Kidney (tissue), 14 donors: ENCODE results near the gene PKD1L1. TPM values are rescaled to one million over a fixed set of nuclear protein-coding genes. Genes with fewer than 3 reads are reported as not detected.

Experiments
- DNase-seq, 5 donors: peaks; one replicate each; pipeline ENCODE4 v3.0.0-alpha.2; 2013 to 2020
- FAIRE-seq: peaks from 2 replicates; lab custom pipeline; 2012; peaks lifted over from hg19 to GRCh38; lab: Jason Lieb, UNC
- H3K27ac ChIP-seq, 2 donors: one replicate each; pipeline ENCODE4 v1.7.0; 2013; ENCODE audit warnings: low read depth in 2 of 2, low read length in 2 of 2, inconsistent platforms in 1 of 2
- H3K27me3 ChIP-seq: one replicate; pipeline ENCODE4 v1.7.1; 2013; ENCODE audit warnings: low read length, inconsistent platforms; ENCODE audit not compliant: control insufficient read depth, insufficient read depth
- H3K36me3 ChIP-seq, 3 donors: one replicate each; pipeline versions ENCODE4 v1.7.0 to v1.7.1; 2013; ENCODE audit warnings: low read length in 3 of 3, control low read depth in 1 of 3, inconsistent platforms in 1 of 3; ENCODE audit not compliant: insufficient read depth in 3 of 3, control insufficient read depth in 2 of 3
- H3K4me1 ChIP-seq, 3 donors: one replicate each; pipeline versions ENCODE4 v1.7.0 to v1.7.1; 2013; ENCODE audit warnings: low read length in 3 of 3, inconsistent platforms in 1 of 3, low read depth in 1 of 3; ENCODE audit not compliant: control insufficient read depth in 2 of 3, insufficient read depth in 2 of 3
- H3K4me3 ChIP-seq, 3 donors: one replicate each; pipeline versions ENCODE4 v1.7.0 to v1.8.1; 2013; ENCODE audit warnings: low read length in 3 of 3, control low read depth in 1 of 3, inconsistent platforms in 1 of 3
- H3K9ac ChIP-seq, 3 donors: one replicate each; pipeline versions ENCODE4 v1.7.0 to v1.7.1; 2013; ENCODE audit warnings: low read length in 3 of 3, control low read depth in 1 of 3, inconsistent platforms in 1 of 3
- H3K9me3 ChIP-seq, 3 donors: one replicate each; pipeline versions ENCODE4 v1.7.0 to v1.7.1; 2013; ENCODE audit warnings: low read length in 3 of 3, control low read depth in 1 of 3, inconsistent platforms in 1 of 3; ENCODE audit not compliant: control insufficient read depth in 2 of 3, insufficient read depth in 1 of 3
- intact Hi-C: fragments of 100-400 bp; cut with DNase I; formaldehyde crosslinking; loops from one replicate; pipeline ENCODE4 v1.11.1; 2022
- polyA plus RNA-seq: library from polyadenylated mRNA; stranded (reverse); fragments of 350-450 nt; fragmentation: Illumina TruSeq; extraction: RNeasy Lipid Tissue Mini Kit (QIAGEN cat#74804); gene quantifications from one replicate; pipeline ENCODE4 v1.2.3, GENCODE V29; 2014; ENCODE audit warnings: low read depth, low replicate concordance; ENCODE audit not compliant: insufficient read depth
- total RNA-seq: library from RNA; stranded (reverse); fragmentation: NEBNext Ultra II Directional; extraction: Animal tissue kit (Norgen Biotek cat#: 25700); gene quantifications from one replicate; pipeline ENCODE4 v1.2.1, GENCODE V29; 2021
- TF ChIP-seq, protein P1 (sequence below): IDR thresholded peaks from 3 replicates; pipeline ENCODE4 v1.5.1; 2012; ENCODE audit warnings: mild to moderate bottlenecking, moderate library complexity, borderline replicate concordance; ENCODE audit not compliant: insufficient read depth; ENCODE audit errors: extremely low read depth
- donor health status: control.
- donor health status: control.
- donor health status: control.
- donor health status: control.
- donor health status: control.
- donor health status: DM: yes; HTN: yes; CAD: no.
- donor health status: Normal renal cell carcinoma (clear cell type).

PKD1L1 gene
- total and polyA plus RNA-seq, 2 donors from 2014 or later: 0.32 to 0.82 TPM

DNA sequence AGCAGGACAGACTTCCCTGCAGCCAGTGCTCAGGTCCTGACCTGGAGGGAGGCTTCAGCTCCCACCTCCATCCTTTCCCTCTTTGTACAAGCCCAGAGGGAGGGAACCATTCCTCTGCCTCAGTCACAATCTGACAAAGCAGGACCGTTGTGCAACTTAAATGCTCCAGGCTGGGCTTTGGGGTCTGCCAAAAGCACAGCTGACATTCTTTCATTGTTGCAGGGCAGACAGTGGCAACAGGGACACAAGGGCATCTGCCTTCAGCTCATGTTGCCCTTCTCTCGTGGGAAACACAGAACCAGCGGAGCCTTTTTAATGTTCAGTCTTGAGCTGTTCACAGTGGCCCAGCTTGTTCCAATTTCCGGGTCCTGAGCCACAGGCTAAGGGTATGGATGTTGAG, 210.7 kb downstream of the PKD1L1 start:
- FAIRE-seq: no peak

DNA sequence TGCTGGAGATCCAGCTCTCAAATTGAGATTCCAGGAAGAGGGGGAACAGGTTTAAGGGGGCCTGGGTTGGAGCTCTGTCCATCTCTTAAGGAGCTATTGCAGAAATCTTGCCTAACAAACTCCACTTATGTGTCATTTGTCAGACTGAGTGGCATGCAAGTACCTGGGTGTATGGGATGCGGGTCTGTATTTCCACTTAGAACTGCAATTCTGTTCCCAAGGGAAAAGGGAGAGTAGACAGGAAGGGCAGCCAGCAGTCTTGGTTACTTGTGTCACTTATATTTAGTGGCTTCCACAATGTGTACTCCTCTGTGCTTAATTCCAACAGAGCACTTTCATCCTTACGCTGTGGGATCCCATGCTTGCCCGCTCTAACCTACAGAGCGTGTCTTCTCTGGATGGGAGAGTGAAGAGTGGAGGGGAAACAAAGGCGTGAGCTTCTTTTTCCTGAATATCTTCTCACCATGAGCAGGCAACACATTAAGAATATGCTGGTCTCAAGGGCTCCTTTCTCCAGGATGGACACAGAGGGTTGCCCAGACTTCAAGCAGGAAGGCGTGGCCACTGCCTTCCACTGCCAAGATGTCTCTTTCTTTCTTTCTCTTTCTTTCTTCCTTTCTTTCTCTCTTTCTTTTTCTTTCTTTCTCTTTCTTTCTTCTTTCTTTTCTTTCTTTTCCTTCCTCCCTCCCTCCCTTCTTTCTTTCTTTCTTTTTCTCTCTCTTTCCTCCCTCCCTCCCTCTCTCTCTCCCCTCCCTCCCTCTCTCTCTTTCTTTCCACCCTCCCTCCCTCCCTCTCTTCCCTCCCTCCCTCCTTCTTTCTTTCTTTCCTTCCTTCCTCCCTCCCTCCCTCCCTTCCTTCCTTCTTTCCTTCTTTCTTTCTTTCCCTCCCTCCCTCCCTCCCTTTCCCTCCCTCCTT, 212.6 kb downstream of the PKD1L1 start:
- no peaks in the 10 kb centered on the region for H3K36me3 ChIP-seq
- no peaks in the 10 kb centered on the region for H3K27me3 ChIP-seq
- no peaks in the 10 kb centered on the region for H3K9me3 ChIP-seq
- H3K4me3 ChIP-seq: no peak overlapping the region
- H3K27ac ChIP-seq: no peak overlapping the region
- H3K4me1 ChIP-seq: peaks cover 0 to 7% (median 4%) of the 10 kb centered on the region in 3 donors
- FAIRE-seq (no peak), DNase-seq (no peak)
- intact Hi-C loops: no loop called here
- H3K9ac ChIP-seq: no peak overlapping the region
- TF ChIP-seq, protein P1, sequence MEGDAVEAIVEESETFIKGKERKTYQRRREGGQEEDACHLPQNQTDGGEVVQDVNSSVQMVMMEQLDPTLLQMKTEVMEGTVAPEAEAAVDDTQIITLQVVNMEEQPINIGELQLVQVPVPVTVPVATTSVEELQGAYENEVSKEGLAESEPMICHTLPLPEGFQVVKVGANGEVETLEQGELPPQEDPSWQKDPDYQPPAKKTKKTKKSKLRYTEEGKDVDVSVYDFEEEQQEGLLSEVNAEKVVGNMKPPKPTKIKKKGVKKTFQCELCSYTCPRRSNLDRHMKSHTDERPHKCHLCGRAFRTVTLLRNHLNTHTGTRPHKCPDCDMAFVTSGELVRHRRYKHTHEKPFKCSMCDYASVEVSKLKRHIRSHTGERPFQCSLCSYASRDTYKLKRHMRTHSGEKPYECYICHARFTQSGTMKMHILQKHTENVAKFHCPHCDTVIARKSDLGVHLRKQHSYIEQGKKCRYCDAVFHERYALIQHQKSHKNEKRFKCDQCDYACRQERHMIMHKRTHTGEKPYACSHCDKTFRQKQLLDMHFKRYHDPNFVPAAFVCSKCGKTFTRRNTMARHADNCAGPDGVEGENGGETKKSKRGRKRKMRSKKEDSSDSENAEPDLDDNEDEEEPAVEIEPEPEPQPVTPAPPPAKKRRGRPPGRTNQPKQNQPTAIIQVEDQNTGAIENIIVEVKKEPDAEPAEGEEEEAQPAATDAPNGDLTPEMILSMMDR: no peak

More for the DNA sequence above, 210.7 kb downstream of the PKD1L1 start:
- H3K36me3 ChIP-seq: no peaks in the 10 kb centered on the region
- no peak for DNase-seq
- H3K27me3 ChIP-seq: no peaks in the 10 kb centered on the region
- intact Hi-C loops: no loop called here
- H3K4me1 ChIP-seq: peaks cover 0 to 7% (median 4%) of the 10 kb centered on the region in 3 donors
- H3K4me3 ChIP-seq: no peak overlapping the region
- H3K9me3 ChIP-seq: no peaks in the 10 kb centered on the region
- no peak overlapping the region for H3K27ac ChIP-seq
- TF ChIP-seq, protein P1: no peak
- no peak overlapping the region for H3K9ac ChIP-seq

DNA sequence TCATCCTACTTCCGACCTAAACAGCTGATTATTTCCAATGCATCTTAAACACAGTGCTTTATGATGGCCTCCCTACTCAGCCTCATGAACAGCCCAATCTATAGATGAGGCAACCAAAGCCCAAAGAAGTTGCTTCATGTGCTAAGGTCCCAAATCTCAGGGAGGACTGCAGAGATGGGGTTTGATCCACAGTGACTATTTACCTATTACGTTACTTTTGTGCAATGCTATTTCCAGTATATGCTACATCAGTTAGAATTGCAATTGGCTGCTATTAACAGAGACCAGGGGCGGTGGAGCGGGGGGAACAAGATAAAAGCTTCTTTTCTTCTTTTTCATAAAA, 213.3 kb downstream of the PKD1L1 start:
- Histone ChIP-seq H3K36me3 (no peaks in the 10 kb centered on the region), H3K4me3 (no peak overlapping the region), H3K27me3 (no peaks in the 10 kb centered on the region), H3K4me1 (peaks cover 0 to 7% (median 4%) of the 10 kb centered on the region in 3 donors), H3K9ac (no peak overlapping the region), H3K9me3 (no peaks in the 10 kb centered on the region), H3K27ac (no peak overlapping the region)
- FAIRE-seq (no peak), DNase-seq (no peak)
- TF ChIP-seq, protein P1: no peak
- intact Hi-C loops: no loop called here
